PC-3 (cell line): ENCODE measurements around the gene RAP1GAP2. TPM values are rescaled to one million over a fixed set of nuclear protein-coding genes. Genes with fewer than 3 reads are reported as not detected.

Experiments
- ATAC-seq: fragments of 200-7000 bp; cut with Tn5 transposase; 2 replicates; pipeline ENCODE4 v1.9.1; 2020; ENCODE audit warnings: mild to moderate bottlenecking, moderate library complexity
- BruUV-seq: library from RNA; stranded (reverse); fragments of 400-500 nt; replicated peaks from 2 replicates; lab custom pipeline; 2021; lab: Mats Ljungman, UMichigan
- CTCF ChIA-PET: fragments of 300-600 bp; sonication (Branson Sonifier 250); formaldehyde crosslinking; loops from one replicate; lab custom pipeline; 2022; ENCODE audit warnings: antibody characterized with exemption; lab: Charles Lee
- POLR2A ChIA-PET: fragments of 300-600 bp; sonication (Branson Sonifier 250); formaldehyde crosslinking; loops from one replicate; lab custom pipeline; 2022; ENCODE audit warnings: antibody characterized with exemption; ENCODE audit not compliant: unreplicated experiment; lab: Charles Lee
- DNase-seq: peaks from one replicate; pipeline ENCODE4 v3.0.0-alpha.2; 2015
- H2AFZ ChIP-seq: fragments of 300-600 bp; sonication (generic); 2 replicates; pipeline ENCODE4 v1.6.0; 2016; ENCODE audit warnings: antibody characterized with exemption, low read length
- H3F3A ChIP-seq: fragments of 300-600 bp; sonication (generic); one replicate; pipeline ENCODE4 v1.6.0; 2017; ENCODE audit warnings: antibody characterized with exemption, low read length, control low read depth, mild to moderate bottlenecking; ENCODE audit not compliant: unreplicated experiment
- H3K27ac ChIP-seq: fragments of 300-600 bp; sonication (generic); 2 replicates; pipeline ENCODE4 v1.5.1; 2016; ENCODE audit warnings: mild to moderate bottlenecking, low read length
- H3K27me3 ChIP-seq: fragments of 300-600 bp; sonication (generic); 2 replicates; pipeline ENCODE4 v1.6.1; 2016; ENCODE audit warnings: low read length, mixed read lengths
- H3K36me3 ChIP-seq: fragments of 300-600 bp; sonication (generic); 2 replicates; pipeline ENCODE4 v1.6.1; 2016; ENCODE audit warnings: low read depth, mixed run types, low read length, mixed read lengths
- H3K4me1 ChIP-seq: fragments of 300-600 bp; sonication (generic); 2 replicates; pipeline ENCODE4 v1.5.1; 2016; ENCODE audit warnings: low read length; ENCODE audit not compliant: insufficient read depth
- H3K4me2 ChIP-seq: fragments of 300-600 bp; sonication (generic); 2 replicates; pipeline ENCODE4 v1.6.0; 2016; ENCODE audit warnings: low read length
- H3K4me3 ChIP-seq: fragments of 300-600 bp; sonication (generic); 2 replicates; pipeline ENCODE4 v1.5.1; 2016; ENCODE audit warnings: mild to moderate bottlenecking, low read length, mixed read lengths
- H3K79me2 ChIP-seq: fragments of 300-600 bp; sonication (generic); 2 replicates; pipeline ENCODE4 v1.6.1; 2017; ENCODE audit warnings: low read length, mixed read lengths
- H3K9ac ChIP-seq: fragments of 300-600 bp; sonication (generic); 2 replicates; pipeline ENCODE4 v1.6.0; 2016; ENCODE audit warnings: mild to moderate bottlenecking, low read length
- H3K9me2 ChIP-seq: fragments of 300-600 bp; sonication (generic); replicated peaks from 2 replicates; pipeline ENCODE4 v1.6.1; 2016; ENCODE audit warnings: mixed run types, low read length, mixed read lengths
- H3K9me3 ChIP-seq: fragments of 300-600 bp; sonication (generic); 2 replicates; pipeline ENCODE4 v1.6.1; 2016; ENCODE audit warnings: low read length, mixed read lengths
- H4K20me1 ChIP-seq: fragments of 300-600 bp; sonication (generic); 2 replicates; pipeline ENCODE4 v1.6.1; 2016; ENCODE audit warnings: low read length, mixed read lengths
- EZH2 ChIP-seq: fragments of 300-600 bp; sonication (generic); IDR thresholded peaks from one replicate; pipeline ENCODE4 v1.6.1; 2017; ENCODE audit warnings: antibody characterized with exemption, mild to moderate bottlenecking, low read length; ENCODE audit not compliant: unreplicated experiment
- EZH2phosphoT487 ChIP-seq: fragments of 300-600 bp; sonication (generic); IDR thresholded peaks from 2 replicates; pipeline ENCODE4 v1.6.1; 2018; ENCODE audit warnings: mild to moderate bottlenecking, antibody characterized with exemption, low read length, borderline replicate concordance
- intact Hi-C: fragments of 100-400 bp; cut with micrococcal nuclease; formaldehyde crosslinking; loops from 2 replicates; pipeline ENCODE4 v1.9.0; 2023
- total RNA-seq: library from RNA; depleted of rRNA; stranded (reverse); fragments of >200 nt; gene quantifications from 2 replicates; pipeline ENCODE4 v1.2.3, GENCODE V29; 2014
- TF ChIP-seq, protein P1 (sequence below): fragments of 300-600 bp; sonication (generic); conservative IDR thresholded peaks from 2 replicates; pipeline ENCODE4 v1.5.1; 2017; ENCODE audit warnings: antibody characterized with exemption, low read depth, mild to moderate bottlenecking, low read length

The RAP1GAP2 gene
- total RNA-seq, 1 experiment from 2014 or later: 14.5 TPM

DNA sequence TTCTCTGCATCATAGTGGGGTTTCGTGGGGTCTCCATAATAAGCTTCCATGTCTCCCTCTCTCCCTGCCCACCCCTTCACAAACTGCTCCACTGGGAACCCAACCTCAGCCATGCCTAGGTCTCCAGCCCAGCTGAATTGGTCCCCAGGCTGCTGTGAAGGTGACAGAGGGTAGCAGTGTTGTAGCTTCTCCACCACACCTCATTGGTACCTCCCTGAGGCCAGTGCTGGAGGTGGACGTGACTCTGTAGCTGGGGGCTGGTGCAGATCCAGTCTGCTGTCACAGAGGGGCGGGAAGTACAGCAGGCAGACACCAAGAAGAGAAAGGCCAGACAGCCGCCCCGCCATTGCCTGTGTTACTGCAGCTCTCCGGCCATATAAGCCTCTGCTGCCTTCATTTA lies 185.1 kb downstream of the RAP1GAP2 start:
- no peak for TF ChIP-seq EZH2
- TF ChIP-seq EZH2phosphoT487: no peak
- TF ChIP-seq, protein P1, sequence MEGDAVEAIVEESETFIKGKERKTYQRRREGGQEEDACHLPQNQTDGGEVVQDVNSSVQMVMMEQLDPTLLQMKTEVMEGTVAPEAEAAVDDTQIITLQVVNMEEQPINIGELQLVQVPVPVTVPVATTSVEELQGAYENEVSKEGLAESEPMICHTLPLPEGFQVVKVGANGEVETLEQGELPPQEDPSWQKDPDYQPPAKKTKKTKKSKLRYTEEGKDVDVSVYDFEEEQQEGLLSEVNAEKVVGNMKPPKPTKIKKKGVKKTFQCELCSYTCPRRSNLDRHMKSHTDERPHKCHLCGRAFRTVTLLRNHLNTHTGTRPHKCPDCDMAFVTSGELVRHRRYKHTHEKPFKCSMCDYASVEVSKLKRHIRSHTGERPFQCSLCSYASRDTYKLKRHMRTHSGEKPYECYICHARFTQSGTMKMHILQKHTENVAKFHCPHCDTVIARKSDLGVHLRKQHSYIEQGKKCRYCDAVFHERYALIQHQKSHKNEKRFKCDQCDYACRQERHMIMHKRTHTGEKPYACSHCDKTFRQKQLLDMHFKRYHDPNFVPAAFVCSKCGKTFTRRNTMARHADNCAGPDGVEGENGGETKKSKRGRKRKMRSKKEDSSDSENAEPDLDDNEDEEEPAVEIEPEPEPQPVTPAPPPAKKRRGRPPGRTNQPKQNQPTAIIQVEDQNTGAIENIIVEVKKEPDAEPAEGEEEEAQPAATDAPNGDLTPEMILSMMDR: no peak
- POLR2A ChIA-PET: no interaction called here
- CTCF ChIA-PET: no interaction called here
- no peak overlapping the region for H3K9ac ChIP-seq
- H2AFZ ChIP-seq: no peak overlapping the region
- intact Hi-C loops: no loop called here
- no TSS peak for BruUV-seq
- H3K36me3 ChIP-seq: no peaks in the 10 kb centered on the region; the same call in 1 of the 2 replicates
- H3K9me3 ChIP-seq: no peaks in the 10 kb centered on the region
- no peak overlapping the region for H3K27ac ChIP-seq
- ATAC-seq: no peak
- H4K20me1 ChIP-seq: no peaks in the 10 kb centered on the region
- H3K27me3 ChIP-seq: no peaks in the 10 kb centered on the region
- no peaks in the 10 kb centered on the region for H3F3A ChIP-seq
- no peak overlapping the region for H3K4me3 ChIP-seq
- no peaks in the 10 kb centered on the region for H3K9me2 ChIP-seq
- H3K4me1 ChIP-seq: peaks cover 2% of the 10 kb centered on the region; the same call in 1 of the 2 replicates
- DNase-seq: no peak
- H3K4me2 ChIP-seq: no peak overlapping the region
- peaks cover 3% of the 10 kb centered on the region; the same call in 1 of the 2 replicates for H3K79me2 ChIP-seq

DNA sequence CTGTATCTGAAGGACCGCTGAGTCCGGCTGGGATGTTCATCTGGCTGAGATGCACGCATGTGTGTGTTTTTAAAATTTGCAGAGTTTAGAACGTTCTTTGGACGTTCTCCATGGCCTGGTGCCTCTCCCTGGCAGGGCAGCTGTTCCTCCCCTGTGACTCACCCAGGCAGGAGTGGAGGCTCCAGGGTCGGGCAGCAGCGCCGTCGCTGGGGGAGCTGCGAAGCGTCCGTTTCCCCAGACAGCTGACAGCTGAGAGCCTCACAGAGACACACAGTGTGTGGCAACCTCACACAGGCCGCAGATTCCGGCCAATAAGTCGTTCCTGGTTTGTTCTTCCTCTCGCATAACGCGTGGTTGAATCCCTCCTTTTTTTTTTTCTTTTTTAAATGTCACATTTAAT lies 186.6 kb downstream of the RAP1GAP2 start:
- intact Hi-C loops: no loop called here
- ChIA-PET CTCF (no interaction called here), POLR2A (no interaction called here)
- no TSS peak for BruUV-seq
- no peaks in the 10 kb centered on the region for H3K4me1 ChIP-seq
- no peaks in the 10 kb centered on the region for H3K9me3 ChIP-seq
- no peak overlapping the region for H3K9ac ChIP-seq
- DNase-seq: no peak
- H4K20me1 ChIP-seq: no peaks in the 10 kb centered on the region
- H3K4me2 ChIP-seq: no peak overlapping the region
- no peak overlapping the region for H3K27ac ChIP-seq
- H3K36me3 ChIP-seq: no peaks in the 10 kb centered on the region; the same call in 1 of the 2 replicates
- no peak overlapping the region for H3K4me3 ChIP-seq
- no peaks in the 10 kb centered on the region for H3K9me2 ChIP-seq
- TF ChIP-seq EZH2 (no peak), EZH2phosphoT487 (no peak)
- TF ChIP-seq, protein P1: no peak
- ATAC-seq: no peak
- no peak overlapping the region for H2AFZ ChIP-seq
- no peaks in the 10 kb centered on the region for H3K79me2 ChIP-seq
- no peaks in the 10 kb centered on the region for H3F3A ChIP-seq
- no peaks in the 10 kb centered on the region for H3K27me3 ChIP-seq

DNA sequence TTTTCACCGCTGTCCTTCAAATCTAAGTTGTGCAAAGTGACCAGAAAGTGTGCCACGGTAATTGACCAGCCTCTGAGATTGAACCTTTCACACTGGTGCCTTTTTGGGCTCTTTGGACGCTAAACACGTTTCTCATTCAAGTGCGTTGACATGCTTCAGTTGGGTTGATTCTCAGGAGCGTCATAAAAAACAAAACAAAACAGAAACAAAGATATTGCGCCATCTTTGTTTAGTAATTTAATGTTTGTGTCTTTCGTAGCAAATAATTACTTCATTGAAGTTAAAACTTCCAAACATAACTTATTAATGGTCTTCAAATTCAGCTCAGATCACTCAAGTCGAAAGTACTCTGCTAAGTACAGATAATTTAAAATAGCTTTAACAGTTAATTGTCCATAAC lies 187.0 kb downstream of the RAP1GAP2 start:
- intact Hi-C loops: no loop called here
- ChIA-PET POLR2A (no interaction called here), CTCF (no interaction called here)
- Histone ChIP-seq H3K9me3 (no peaks in the 10 kb centered on the region), H3K79me2 (no peaks in the 10 kb centered on the region), H2AFZ (no peak overlapping the region), H3K9me2 (no peaks in the 10 kb centered on the region), H3K27ac (no peak overlapping the region), H4K20me1 (no peaks in the 10 kb centered on the region), H3K9ac (no peak overlapping the region), H3F3A (no peaks in the 10 kb centered on the region), H3K4me1 (no peaks in the 10 kb centered on the region), H3K27me3 (no peaks in the 10 kb centered on the region), H3K36me3 (no peaks in the 10 kb centered on the region; the same call in 1 of the 2 replicates), H3K4me3 (no peak overlapping the region), H3K4me2 (no peak overlapping the region)
- ATAC-seq (no peak), DNase-seq (no peak)
- TF ChIP-seq EZH2 (no peak), EZH2phosphoT487 (no peak)
- TF ChIP-seq, protein P1: no peak
- no TSS peak for BruUV-seq
